KBM-7 (cell line): ENCODE results near the gene KMT2E.
"Not testable (repeated sequence)": the region's sequence is repeated elsewhere in the genome, so short reads cannot be mapped to it uniquely, and the experiment has no call there.

Experiments
- DNase-seq: peaks from one replicate; pipeline ENCODE4 v3.0.0-alpha.2; 2015
- in situ Hi-C: fragments of 300-500 bp; cut with MboI; formaldehyde crosslinking; loops from 2 replicates; pipeline ENCODE4 v1.14.3; 2020; ENCODE audit warnings: low sequenced_read_pairs, low pct_unique_long_range_greater_than_20kb, mixed read lengths

Gene KMT2E

GRCh38 chr7:105003872-105004510 lies 10.0 kb upstream of the KMT2E start:
- DNase-seq, result no peak
- in situ Hi-C loops, result no loop called here

GRCh38 chr7:105005006-105005405 lies 9.0 kb upstream of the KMT2E start:
- DNase-seq, in situ Hi-C loops: not testable (repeated sequence)

GRCh38 chr7:105005486-105005885 lies 8.5 kb upstream of the KMT2E start:
- in situ Hi-C loops, DNase-seq: not testable (repeated sequence)

- in situ Hi-C loops, result no loop called here
- no peak for DNase-seq
Measured at GRCh38 chr7:105006367-105007136, 7.5 kb upstream of the KMT2E start.

- DNase-seq, result no peak
- in situ Hi-C loops, result no loop called here
Measured at GRCh38 chr7:105007298-105007697, 6.7 kb upstream of the KMT2E start.

- DNase-seq, result no peak
- in situ Hi-C loops, result no loop called here
Measured at GRCh38 chr7:105009667-105010503, 4.1 kb upstream of the KMT2E start.

GRCh38 chr7:105010504-105011130 lies 3.4 kb upstream of the KMT2E start:
- peak; percentile 26 for DNase-seq
- in situ Hi-C loops, result no loop called here

GRCh38 chr7:105011141-105011830 lies 2.7 kb upstream of the KMT2E start:
- peak; percentile 22 for DNase-seq
- in situ Hi-C loops, result no loop called here

- in situ Hi-C loops, result no loop called here
- no peak for DNase-seq
Measured at GRCh38 chr7:105011831-105012502, 2.0 kb upstream of the KMT2E start.

GRCh38 chr7:105012503-105013220 lies 1.3 kb upstream of the KMT2E start:
- peak; percentile 99 for DNase-seq
- in situ Hi-C loops, result no loop called here

GRCh38 chr7:105013221-105013815 lies 687 bp upstream of the KMT2E start:
- peak; percentile 87 for DNase-seq
- in situ Hi-C loops, result no loop called here

- peak; percentile 62 for DNase-seq
- in situ Hi-C loops, result no loop called here
Measured at GRCh38 chr7:105014693-105015389, 836 bp downstream of the KMT2E start.

GRCh38 chr7:105015390-105015965 lies 1.5 kb downstream of the KMT2E start:
- peak; percentile 49 for DNase-seq
- in situ Hi-C loops, result no loop called here

GRCh38 chr7:105016068-105016708 lies 2.2 kb downstream of the KMT2E start:
- no peak for DNase-seq
- in situ Hi-C loops, result no loop called here

- in situ Hi-C loops, result no loop called here
- no peak for DNase-seq
Measured at GRCh38 chr7:105016709-105017656, 3.0 kb downstream of the KMT2E start.
